Smooth muscle cell (in vitro differentiated cells): ENCODE results near the gene LHFPL6. TPM values are rescaled to one million over a fixed set of nuclear protein-coding genes. Genes with fewer than 3 reads are reported as not detected.

Experiments used
- DNase-seq: peaks from one replicate; lab custom pipeline; 2025; ENCODE audit not compliant: unreplicated experiment; lab: John Stamatoyannopoulos, UW
- H2AFZ ChIP-seq: fragments of 200-600 bp; sonication (generic); 2 replicates; pipeline ENCODE4 v1.6.0; 2016; ENCODE audit warnings: antibody characterized with exemption, low read depth, mild to moderate bottlenecking
- H3F3A ChIP-seq: fragments of 200-600 bp; sonication (generic); 2 replicates; pipeline ENCODE4 v1.6.0; 2017; ENCODE audit warnings: antibody characterized with exemption, low read depth
- H3K27ac ChIP-seq: fragments of 200-600 bp; sonication (generic); 2 replicates; pipeline ENCODE4 v1.5.1; 2016; ENCODE audit warnings: low read depth, mild to moderate bottlenecking
- H3K27me3 ChIP-seq: fragments of 200-600 bp; sonication (generic); 2 replicates; pipeline ENCODE4 v1.6.1; 2016; ENCODE audit warnings: low read depth, mild to moderate bottlenecking
- H3K36me3 ChIP-seq: fragments of 200-600 bp; sonication (generic); 2 replicates; pipeline ENCODE4 v1.5.1; 2016; ENCODE audit warnings: low read depth
- H3K4me1 ChIP-seq: fragments of 200-600 bp; sonication (generic); 2 replicates; pipeline ENCODE4 v1.5.1; 2016; ENCODE audit warnings: low read depth
- H3K4me2 ChIP-seq: fragments of 200-600 bp; sonication (generic); 2 replicates; pipeline ENCODE4 v1.6.0; 2016; ENCODE audit warnings: mild to moderate bottlenecking
- H3K4me3 ChIP-seq: fragments of 200-600 bp; sonication (generic); 2 replicates; pipeline ENCODE4 v1.5.1; 2016; ENCODE audit warnings: mild to moderate bottlenecking
- H3K79me2 ChIP-seq: fragments of 200-600 bp; sonication (generic); 2 replicates; pipeline ENCODE4 v1.6.0; 2016; ENCODE audit warnings: low read depth, mild to moderate bottlenecking
- H3K9ac ChIP-seq: fragments of 200-600 bp; sonication (generic); 2 replicates; pipeline ENCODE4 v1.6.0; 2016; ENCODE audit warnings: low read depth
- H3K9me3 ChIP-seq: fragments of 200-600 bp; sonication (generic); replicated peaks from 2 replicates; pipeline ENCODE4 v1.5.1; 2016; ENCODE audit warnings: low read depth
- H4K20me1 ChIP-seq: fragments of 200-600 bp; sonication (generic); 2 replicates; pipeline ENCODE4 v1.6.0; 2016; ENCODE audit warnings: low read depth
- CTCF ChIP-seq: fragments of 200-600 bp; sonication (generic); IDR thresholded peaks from 2 replicates; pipeline ENCODE4 v1.5.1; 2017; ENCODE audit warnings: borderline replicate concordance, mild to moderate bottlenecking, antibody characterized with exemption; ENCODE audit not compliant: insufficient read depth, poor library complexity, severe bottlenecking
- WGBS: methylation state at CpG from one replicate; pipeline ENCODE4 v1.1.7; 2016; ENCODE audit warnings: low lambda C conversion rate; 5-methylcytosine and 5-hydroxymethylcytosine counted together
- polyA plus RNA-seq: library from polyadenylated mRNA; unstranded; fragments of >200 nt; fragmentation: Nextera tagmentation; extraction: Ambion mirVana; gene quantifications from 2 replicates; pipeline ENCODE4 v1.2.1, GENCODE V29; 2016
- total RNA-seq: library from RNA; depleted of rRNA; stranded (reverse); fragments of >200 nt; gene quantifications from 2 replicates; pipeline ENCODE4 v1.2.3, GENCODE V29; 2014

Gene LHFPL6
- total and polyA plus RNA-seq, 2 experiments from 2014 or later, result 24.7 to 43.6 TPM

- no peaks in the 10 kb centered on the region for H3K27me3 ChIP-seq
- no peaks in the 10 kb centered on the region for H3K79me2 ChIP-seq
- no peaks in the 10 kb centered on the region for H4K20me1 ChIP-seq
- no peak for TF ChIP-seq CTCF
- peaks cover 14% of the 10 kb centered on the region for H3K4me1 ChIP-seq
- no peak overlapping the region for H3K4me2 ChIP-seq
- H3F3A ChIP-seq, result no peaks in the 10 kb centered on the region
- no peak overlapping the region for H3K9ac ChIP-seq
- H2AFZ ChIP-seq, result no peak overlapping the region
- no peaks in the 10 kb centered on the region for H3K36me3 ChIP-seq
- H3K9me3 ChIP-seq, result no peaks in the 10 kb centered on the region
- no peak for DNase-seq
- WGBS, result 59% methylated on average over 4 of the region's 4 CpGs
- no peak overlapping the region for H3K27ac ChIP-seq
- no peak overlapping the region for H3K4me3 ChIP-seq
These were observed 276.4 kb downstream of the LHFPL6 start for GRCh38 chr13:39326469-39327171.

GRCh38 chr13:39324806-39325311, 278.1 kb downstream of the LHFPL6 start:
- DNase-seq, result no peak
- Histone ChIP-seq H3K27ac (no peak overlapping the region), H3K27me3 (no peaks in the 10 kb centered on the region), H3K79me2 (no peaks in the 10 kb centered on the region), H4K20me1 (no peaks in the 10 kb centered on the region), H3K4me1 (peaks cover 14% of the 10 kb centered on the region), H3K36me3 (no peaks in the 10 kb centered on the region), H3F3A (no peaks in the 10 kb centered on the region), H2AFZ (no peak overlapping the region), H3K4me2 (no peak overlapping the region), H3K4me3 (no peak overlapping the region), H3K9me3 (no peaks in the 10 kb centered on the region), H3K9ac (no peak overlapping the region)
- WGBS, result 92% methylated on average over 4 of the region's 4 CpGs
- TF ChIP-seq CTCF, result no peak

GRCh38 chr13:39322836-39323585, 280.0 kb downstream of the LHFPL6 start:
- Histone ChIP-seq H3K9me3 (no peaks in the 10 kb centered on the region), H2AFZ (no peak overlapping the region), H3K79me2 (no peaks in the 10 kb centered on the region), H3K9ac (no peak overlapping the region), H3K36me3 (no peaks in the 10 kb centered on the region), H3F3A (no peaks in the 10 kb centered on the region), H4K20me1 (no peaks in the 10 kb centered on the region), H3K27me3 (no peaks in the 10 kb centered on the region), H3K27ac (no peak overlapping the region), H3K4me3 (no peak overlapping the region), H3K4me2 (no peak overlapping the region), H3K4me1 (peaks cover 14% of the 10 kb centered on the region)
- DNase-seq, result no peak
- no peak for TF ChIP-seq CTCF
- 24% methylated on average over 3 of the region's 3 CpGs for WGBS
